PC-3 (cell line): Measurements from ENCODE around the gene SDK2. TPM values are rescaled to one million over a fixed set of nuclear protein-coding genes. Genes with fewer than 3 reads are reported as not detected.

Experiments used
- ATAC-seq: fragments of 200-7000 bp; cut with Tn5 transposase; 2 replicates; pipeline ENCODE4 v1.9.1; 2020; ENCODE audit warnings: mild to moderate bottlenecking, moderate library complexity
- BruUV-seq: library from RNA; stranded (reverse); fragments of 400-500 nt; replicated peaks from 2 replicates; lab custom pipeline; 2021; lab: Mats Ljungman, UMichigan
- CTCF ChIA-PET: fragments of 300-600 bp; sonication (Branson Sonifier 250); formaldehyde crosslinking; loops from one replicate; lab custom pipeline; 2022; ENCODE audit warnings: antibody characterized with exemption; lab: Charles Lee
- POLR2A ChIA-PET: fragments of 300-600 bp; sonication (Branson Sonifier 250); formaldehyde crosslinking; loops from one replicate; lab custom pipeline; 2022; ENCODE audit warnings: antibody characterized with exemption; ENCODE audit not compliant: unreplicated experiment; lab: Charles Lee
- DNase-seq: peaks from one replicate; pipeline ENCODE4 v3.0.0-alpha.2; 2015
- H2AFZ ChIP-seq: fragments of 300-600 bp; sonication (generic); 2 replicates; pipeline ENCODE4 v1.6.0; 2016; ENCODE audit warnings: antibody characterized with exemption, low read length
- H3F3A ChIP-seq: fragments of 300-600 bp; sonication (generic); one replicate; pipeline ENCODE4 v1.6.0; 2017; ENCODE audit warnings: antibody characterized with exemption, low read length, control low read depth, mild to moderate bottlenecking; ENCODE audit not compliant: unreplicated experiment
- H3K27ac ChIP-seq: fragments of 300-600 bp; sonication (generic); 2 replicates; pipeline ENCODE4 v1.5.1; 2016; ENCODE audit warnings: mild to moderate bottlenecking, low read length
- H3K27me3 ChIP-seq: fragments of 300-600 bp; sonication (generic); 2 replicates; pipeline ENCODE4 v1.6.1; 2016; ENCODE audit warnings: low read length, mixed read lengths
- H3K36me3 ChIP-seq: fragments of 300-600 bp; sonication (generic); 2 replicates; pipeline ENCODE4 v1.6.1; 2016; ENCODE audit warnings: low read depth, mixed run types, low read length, mixed read lengths
- H3K4me1 ChIP-seq: fragments of 300-600 bp; sonication (generic); 2 replicates; pipeline ENCODE4 v1.5.1; 2016; ENCODE audit warnings: low read length; ENCODE audit not compliant: insufficient read depth
- H3K4me2 ChIP-seq: fragments of 300-600 bp; sonication (generic); 2 replicates; pipeline ENCODE4 v1.6.0; 2016; ENCODE audit warnings: low read length
- H3K4me3 ChIP-seq: fragments of 300-600 bp; sonication (generic); 2 replicates; pipeline ENCODE4 v1.5.1; 2016; ENCODE audit warnings: mild to moderate bottlenecking, low read length, mixed read lengths
- H3K79me2 ChIP-seq: fragments of 300-600 bp; sonication (generic); 2 replicates; pipeline ENCODE4 v1.6.1; 2017; ENCODE audit warnings: low read length, mixed read lengths
- H3K9ac ChIP-seq: fragments of 300-600 bp; sonication (generic); 2 replicates; pipeline ENCODE4 v1.6.0; 2016; ENCODE audit warnings: mild to moderate bottlenecking, low read length
- H3K9me2 ChIP-seq: fragments of 300-600 bp; sonication (generic); replicated peaks from 2 replicates; pipeline ENCODE4 v1.6.1; 2016; ENCODE audit warnings: mixed run types, low read length, mixed read lengths
- H3K9me3 ChIP-seq: fragments of 300-600 bp; sonication (generic); 2 replicates; pipeline ENCODE4 v1.6.1; 2016; ENCODE audit warnings: low read length, mixed read lengths
- H4K20me1 ChIP-seq: fragments of 300-600 bp; sonication (generic); 2 replicates; pipeline ENCODE4 v1.6.1; 2016; ENCODE audit warnings: low read length, mixed read lengths
- CTCF ChIP-seq: fragments of 300-600 bp; sonication (generic); conservative IDR thresholded peaks from 2 replicates; pipeline ENCODE4 v1.5.1; 2017; ENCODE audit warnings: antibody characterized with exemption, low read depth, mild to moderate bottlenecking, low read length
- EZH2 ChIP-seq: fragments of 300-600 bp; sonication (generic); IDR thresholded peaks from one replicate; pipeline ENCODE4 v1.6.1; 2017; ENCODE audit warnings: antibody characterized with exemption, mild to moderate bottlenecking, low read length; ENCODE audit not compliant: unreplicated experiment
- EZH2phosphoT487 ChIP-seq: fragments of 300-600 bp; sonication (generic); IDR thresholded peaks from 2 replicates; pipeline ENCODE4 v1.6.1; 2018; ENCODE audit warnings: mild to moderate bottlenecking, antibody characterized with exemption, low read length, borderline replicate concordance
- intact Hi-C: fragments of 100-400 bp; cut with micrococcal nuclease; formaldehyde crosslinking; loops from 2 replicates; pipeline ENCODE4 v1.9.0; 2023
- total RNA-seq: library from RNA; depleted of rRNA; stranded (reverse); fragments of >200 nt; gene quantifications from 2 replicates; pipeline ENCODE4 v1.2.3, GENCODE V29; 2014

SDK2 gene
- total RNA-seq, 1 experiment from 2014 or later = 0.07 TPM

- no peaks in the 10 kb centered on the region for H3K79me2 ChIP-seq
- no peaks in the 10 kb centered on the region for H3F3A ChIP-seq
- H2AFZ ChIP-seq = no peak overlapping the region
- H3K9me2 ChIP-seq = no peaks in the 10 kb centered on the region
- intact Hi-C loops = no loop called here
- no peak overlapping the region for H3K4me3 ChIP-seq
- no peak overlapping the region for H3K9ac ChIP-seq
- H3K27ac ChIP-seq = no peak overlapping the region
- H3K9me3 ChIP-seq = no peaks in the 10 kb centered on the region
- no TSS peak for BruUV-seq
- ChIA-PET CTCF (no interaction called here), POLR2A (interaction anchor here (0.5 kb wide), 1 partner anchor 366 kb away, joined by 6 read pairs; no protein-coding TSS in a partner anchor)
- no peaks in the 10 kb centered on the region for H3K36me3 ChIP-seq
- ATAC-seq (no peak), DNase-seq (no peak)
- H3K4me2 ChIP-seq = no peak overlapping the region
- no peaks in the 10 kb centered on the region for H3K27me3 ChIP-seq
- H4K20me1 ChIP-seq = no peaks in the 10 kb centered on the region
- TF ChIP-seq EZH2 (no peak), EZH2phosphoT487 (no peak), CTCF (no peak)
- H3K4me1 ChIP-seq = no peaks in the 10 kb centered on the region
Measured at GRCh38 chr17:73350864-73351263, 293.4 kb downstream of the SDK2 start.

GRCh38 chr17:73349647-73350046 lies 294.6 kb downstream of the SDK2 start:
- ATAC-seq = no peak
- Histone ChIP-seq H3K27ac (no peak overlapping the region), H3K4me2 (no peak overlapping the region), H3K79me2 (no peaks in the 10 kb centered on the region), H3K9me3 (no peaks in the 10 kb centered on the region), H3K36me3 (no peaks in the 10 kb centered on the region), H3K9me2 (no peaks in the 10 kb centered on the region), H3F3A (no peaks in the 10 kb centered on the region), H2AFZ (no peak overlapping the region), H3K4me3 (no peak overlapping the region), H4K20me1 (no peaks in the 10 kb centered on the region), H3K27me3 (no peaks in the 10 kb centered on the region), H3K4me1 (no peaks in the 10 kb centered on the region), H3K9ac (no peak overlapping the region)
- CTCF ChIA-PET = no interaction called here
- POLR2A ChIA-PET = no interaction called here
- BruUV-seq = no TSS peak
- intact Hi-C loops = no loop called here
- no peak for DNase-seq
- TF ChIP-seq EZH2 = no peak
- TF ChIP-seq CTCF = no peak
- no peak for TF ChIP-seq EZH2phosphoT487

GRCh38 chr17:73349138-73349537 lies 295.1 kb downstream of the SDK2 start:
- no peak for TF ChIP-seq EZH2phosphoT487
- no peak for TF ChIP-seq EZH2
- no peak for TF ChIP-seq CTCF
- Histone ChIP-seq H3K9ac (no peak overlapping the region), H2AFZ (no peak overlapping the region), H3F3A (no peaks in the 10 kb centered on the region), H3K36me3 (no peaks in the 10 kb centered on the region), H3K27ac (no peak overlapping the region), H3K4me3 (no peak overlapping the region), H3K4me2 (no peak overlapping the region), H3K79me2 (no peaks in the 10 kb centered on the region), H3K9me3 (no peaks in the 10 kb centered on the region), H3K9me2 (no peaks in the 10 kb centered on the region), H3K27me3 (no peaks in the 10 kb centered on the region), H4K20me1 (no peaks in the 10 kb centered on the region), H3K4me1 (no peaks in the 10 kb centered on the region)
- DNase-seq (no peak), ATAC-seq (0 out of 2 replicates have a peak, but pooled peaks have one; percentile 15)
- POLR2A ChIA-PET = no interaction called here
- CTCF ChIA-PET = no interaction called here
- BruUV-seq = no TSS peak
- intact Hi-C loops = no loop called here
